Left colon (tissue), 2 donors: ENCODE results near the gene VTI1A. TPM values are rescaled to one million over a fixed set of nuclear protein-coding genes. Genes with fewer than 3 reads are reported as not detected.

ENCODE experiments used
- ATAC-seq: fragments of 200-7000 bp; cut with Tn5 transposase; one replicate; pipeline ENCODE4 v1.9.1; 2020; ENCODE audit warnings: mild to moderate bottlenecking, moderate library complexity
- DNase-seq, 2 donors: peaks; one replicate each; pipeline ENCODE4 v3.0.0-alpha.2; 2020
- intact Hi-C, 2 donors: fragments of 100-400 bp; cut with DNase I in 1 of 2; cut with micrococcal nuclease in 1 of 2; formaldehyde crosslinking; loops; one replicate each; pipeline versions ENCODE4 v1.11.2 to v1.14.0; 2022; cut with DNase I, micrococcal nuclease
- total RNA-seq, 2 donors: library from RNA; stranded (reverse); fragmentation: NEBNext Ultra II Directional; extraction: Animal tissue kit (Norgen Biotek cat#: 25700); gene quantifications; one replicate each; pipeline ENCODE4 v1.2.1, GENCODE V29; 2021
- donor health status: DM: no; HTN: no; CAD: no.
- donor health status: DM: yes; HTN: yes; CAD: no.

The VTI1A gene
- total RNA-seq, 2 donors from 2014 or later, result 44.4 to 52.8 TPM

DNA sequence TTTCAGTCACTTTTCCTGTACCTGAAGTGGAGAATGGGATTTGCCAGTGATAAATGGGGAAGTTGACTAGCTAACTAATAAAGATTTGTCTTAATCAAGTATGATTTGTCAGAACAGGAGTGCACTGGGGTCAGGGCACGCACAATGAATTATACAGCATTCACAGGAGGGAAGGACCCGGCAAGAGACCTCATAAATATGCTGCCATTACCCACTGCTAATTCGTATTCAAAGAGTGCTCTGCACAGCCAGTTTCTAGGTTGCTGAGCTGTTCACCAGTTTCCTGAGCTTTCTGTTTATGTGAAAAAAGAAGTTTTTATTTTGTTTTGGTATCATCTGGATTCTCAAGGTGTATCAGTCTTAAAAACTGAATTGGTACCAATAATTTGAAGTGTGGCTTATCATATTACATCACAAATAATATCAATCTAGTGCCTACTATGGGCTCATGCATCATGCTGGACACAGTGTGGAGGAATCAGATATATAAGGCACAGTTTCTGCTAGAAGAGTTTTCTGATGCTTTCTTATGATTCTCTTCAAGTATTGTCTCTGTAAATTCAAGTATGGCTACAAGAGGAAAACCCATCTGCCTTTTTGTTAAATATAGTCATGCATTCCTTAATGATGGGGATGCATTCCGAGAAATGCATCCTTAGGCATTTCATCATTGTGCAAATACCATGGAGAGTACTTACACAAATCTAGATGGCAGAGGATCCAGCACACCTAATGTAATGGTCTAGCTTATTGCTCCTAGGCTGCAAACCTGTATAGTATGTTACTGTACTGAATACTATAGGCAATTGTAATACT lies 202.2 kb downstream of the VTI1A start:
- no peak for ATAC-seq
- intact Hi-C loops, result no loop called here
- no peak for DNase-seq

DNA sequence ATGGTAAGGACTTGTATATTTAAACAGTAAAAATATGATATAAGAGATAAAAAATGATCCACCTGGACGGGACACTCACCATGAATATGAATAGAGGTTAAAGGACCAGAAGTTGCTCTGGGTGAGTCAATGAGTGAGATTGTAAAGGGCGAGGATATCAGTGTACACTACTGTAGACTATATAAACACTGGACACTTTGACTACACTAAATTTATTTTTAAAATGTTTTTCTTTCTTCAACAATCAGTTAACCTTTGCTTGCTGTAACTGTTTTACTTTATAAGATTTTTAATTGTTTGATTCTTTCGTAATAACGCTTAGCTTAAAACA lies 202.8 kb downstream of the VTI1A start:
- intact Hi-C loops, result no loop called here
- no peak for DNase-seq

GRCh38 chr10:112650588-112651030 lies 203.6 kb downstream of the VTI1A start:
- DNase-seq, result no peak
- ATAC-seq, result no peak
- intact Hi-C loops, result no loop called here

More for the DNA sequence above, 202.8 kb downstream of the VTI1A start:
- peak; percentile 46 for ATAC-seq

- DNase-seq, result peak in 1 of 2 donors; percentile 13
- intact Hi-C loops, result no loop called here
- peak; percentile 68 for ATAC-seq
Measured at GRCh38 chr10:112653215-112653614, 206.2 kb downstream of the VTI1A start.

- DNase-seq (no peak), ATAC-seq (no peak)
- intact Hi-C loops, result no loop called here
Measured at GRCh38 chr10:112653851-112654250, 206.8 kb downstream of the VTI1A start.

GRCh38 chr10:112654794-112655193 lies 207.8 kb downstream of the VTI1A start:
- intact Hi-C loops, result no loop called here
- ATAC-seq, result no peak
- DNase-seq, result no peak

- intact Hi-C loops, result no loop called here
- ATAC-seq, result no peak
- no peak for DNase-seq
Measured at GRCh38 chr10:112655722-112656121, 208.7 kb downstream of the VTI1A start.

GRCh38 chr10:112658465-112658864 lies 211.4 kb downstream of the VTI1A start:
- ATAC-seq, result no peak
- no peak for DNase-seq
- intact Hi-C loops, result no loop called here

DNA sequence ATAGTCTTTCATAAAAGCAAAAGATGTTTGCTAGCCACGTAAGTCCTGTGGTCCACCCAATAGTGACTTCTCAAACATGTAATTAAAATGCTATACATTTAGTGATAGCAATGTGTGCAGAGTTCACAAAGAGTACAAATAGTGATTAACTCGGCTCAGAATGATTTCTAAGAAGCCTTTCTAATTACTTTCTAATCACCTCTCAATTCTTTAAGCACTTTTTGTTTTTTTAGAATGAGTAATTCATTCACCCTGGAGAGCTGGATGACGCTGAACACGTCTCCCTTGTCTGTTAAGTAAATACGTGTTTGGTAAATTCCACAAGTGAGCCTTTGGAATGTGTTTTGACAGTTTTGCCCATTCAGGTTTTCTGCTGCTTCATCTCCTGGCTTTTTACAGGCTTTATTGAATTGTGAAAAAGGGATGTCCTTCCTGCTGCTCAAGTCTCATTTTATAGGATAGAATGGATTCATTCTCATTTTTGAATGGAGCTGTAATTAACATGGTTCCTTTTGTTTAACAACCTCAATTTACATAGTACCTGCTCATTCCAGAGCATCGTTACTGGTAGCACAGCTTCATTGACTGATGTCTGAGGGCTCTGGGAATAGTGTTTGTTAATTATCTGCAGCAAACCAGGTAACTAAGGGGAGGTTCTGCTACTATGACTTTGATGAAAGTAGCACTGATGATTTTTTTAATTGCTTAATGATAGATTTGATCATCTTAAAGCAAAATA lies 212.1 kb downstream of the VTI1A start:
- intact Hi-C loops, result no loop called here
- ATAC-seq (no peak), DNase-seq (no peak)

DNA sequence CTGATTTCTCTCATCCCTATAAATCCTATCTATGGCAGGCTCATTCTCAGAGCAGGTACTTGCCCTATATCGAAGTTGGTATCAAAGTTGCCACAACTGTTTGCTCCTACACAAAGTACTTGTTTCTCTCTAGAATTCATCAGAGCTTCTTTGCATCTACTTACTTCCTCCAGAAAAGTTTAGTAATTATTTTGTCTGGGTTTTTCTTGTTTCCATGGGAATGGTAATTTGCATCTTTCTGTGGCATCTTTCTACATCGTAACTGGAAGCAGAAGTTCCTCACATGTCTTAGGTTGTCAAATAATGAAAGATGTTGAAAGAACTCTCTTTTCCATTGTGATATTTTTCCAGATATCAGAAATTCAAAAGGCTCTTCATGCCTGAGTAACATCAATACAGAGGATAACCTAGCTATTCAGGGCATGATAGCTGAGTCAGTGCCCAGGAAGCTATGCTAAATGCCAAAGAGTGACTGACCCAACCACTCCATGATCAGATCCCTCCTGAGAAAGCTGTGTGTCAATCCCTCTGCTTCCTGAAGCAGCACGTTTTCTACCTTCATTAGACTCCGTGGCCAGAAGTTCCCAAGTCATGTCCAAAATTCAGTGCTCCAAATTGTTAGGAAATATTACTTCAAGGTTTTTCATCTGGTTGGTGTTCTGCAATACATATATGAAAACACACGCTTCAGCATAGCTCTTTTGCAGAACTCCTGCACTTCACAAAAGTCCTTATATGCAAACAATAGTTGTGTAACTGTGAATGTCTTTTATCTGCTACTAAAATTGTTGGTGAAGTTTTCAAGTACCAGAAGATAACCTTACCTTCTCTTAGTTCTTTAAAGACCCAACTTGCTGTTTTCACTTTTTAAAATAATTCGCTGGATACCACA lies 216.5 kb downstream of the VTI1A start:
- intact Hi-C loops, result no loop called here
- no peak for DNase-seq
- no peak for ATAC-seq

DNA sequence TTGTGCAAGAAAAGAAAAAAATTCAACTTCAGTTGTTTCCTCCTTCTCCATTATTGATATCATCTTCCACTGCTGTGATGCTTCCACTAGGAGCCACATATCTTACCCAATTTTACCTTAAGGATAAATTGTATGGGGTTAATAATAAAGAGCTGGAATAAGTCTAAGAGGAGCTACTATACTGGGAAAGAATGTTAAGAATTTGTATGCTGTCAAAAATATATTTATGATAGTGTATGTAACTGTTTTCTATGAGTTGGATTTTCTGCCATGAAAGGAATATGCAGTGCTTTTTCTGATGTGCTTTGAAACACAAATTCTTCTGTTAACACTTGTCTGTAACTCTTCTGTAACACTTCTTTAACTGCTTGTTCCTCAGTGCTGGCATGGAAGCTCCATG lies 219.1 kb downstream of the VTI1A start:
- intact Hi-C loops, result no loop called here
- DNase-seq, result no peak
- ATAC-seq, result no peak

DNA sequence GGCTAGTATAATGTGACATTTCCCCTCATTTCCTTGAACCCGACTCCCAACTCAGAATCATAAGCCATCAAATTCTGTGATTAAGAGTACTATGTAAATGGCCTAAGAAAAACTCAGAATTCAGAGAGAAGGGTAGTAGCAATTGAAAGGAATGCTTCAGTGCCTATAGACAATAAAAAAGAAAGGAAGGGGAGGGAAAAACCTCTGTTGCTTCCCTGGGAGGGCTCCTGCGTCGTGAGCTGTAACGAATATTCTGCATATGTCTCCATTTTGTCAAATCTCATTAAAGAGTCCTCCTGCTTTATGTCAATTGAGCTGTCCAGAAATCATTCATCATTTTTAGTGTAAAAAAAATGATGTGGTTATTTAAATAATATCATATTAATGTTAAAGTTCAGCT lies 223.0 kb downstream of the VTI1A start:
- ATAC-seq (no peak), DNase-seq (no peak)
- intact Hi-C loops, result no loop called here

DNA sequence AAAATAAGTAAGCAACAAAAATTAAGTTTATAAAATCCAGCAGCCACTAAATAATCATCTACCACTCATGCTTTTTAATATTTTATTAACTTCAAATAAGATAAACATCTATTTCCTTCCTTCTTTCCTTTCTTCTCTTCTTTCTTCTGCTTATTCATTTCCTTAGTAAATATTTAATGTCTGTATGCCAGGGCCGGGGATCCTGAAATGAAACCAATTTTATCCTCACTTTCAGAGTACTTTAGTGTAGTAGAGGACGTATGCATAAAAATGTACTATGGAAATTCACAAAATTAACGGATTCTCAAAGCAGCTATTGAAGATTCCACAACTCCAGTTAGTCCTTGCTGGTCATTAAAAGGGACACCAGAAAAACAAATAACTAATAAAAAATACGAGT lies 224.7 kb downstream of the VTI1A start:
- DNase-seq, result no peak
- intact Hi-C loops, result no loop called here

DNA sequence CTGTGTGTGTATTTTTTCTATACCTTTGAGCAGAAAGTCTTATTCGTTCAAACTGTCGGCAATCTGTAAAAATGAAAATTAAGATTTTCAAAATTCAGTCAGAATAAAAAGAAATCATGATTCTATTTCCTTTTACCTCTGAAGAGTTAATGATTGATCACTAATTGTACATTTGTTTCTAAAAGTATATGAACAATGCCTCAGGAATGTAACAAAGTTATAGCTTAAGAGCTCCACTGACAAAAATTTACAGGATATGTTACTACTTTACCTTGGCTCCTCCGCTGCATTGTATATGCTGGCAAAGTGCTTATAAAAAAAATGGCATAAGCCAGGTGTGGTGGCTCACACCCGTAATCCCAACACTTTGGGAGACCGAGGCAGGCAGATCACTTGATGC lies 225.7 kb downstream of the VTI1A start:
- no peak for ATAC-seq
- intact Hi-C loops, result no loop called here
- DNase-seq, result no peak

More for the DNA sequence above, 224.7 kb downstream of the VTI1A start:
- ATAC-seq, result no peak

DNA sequence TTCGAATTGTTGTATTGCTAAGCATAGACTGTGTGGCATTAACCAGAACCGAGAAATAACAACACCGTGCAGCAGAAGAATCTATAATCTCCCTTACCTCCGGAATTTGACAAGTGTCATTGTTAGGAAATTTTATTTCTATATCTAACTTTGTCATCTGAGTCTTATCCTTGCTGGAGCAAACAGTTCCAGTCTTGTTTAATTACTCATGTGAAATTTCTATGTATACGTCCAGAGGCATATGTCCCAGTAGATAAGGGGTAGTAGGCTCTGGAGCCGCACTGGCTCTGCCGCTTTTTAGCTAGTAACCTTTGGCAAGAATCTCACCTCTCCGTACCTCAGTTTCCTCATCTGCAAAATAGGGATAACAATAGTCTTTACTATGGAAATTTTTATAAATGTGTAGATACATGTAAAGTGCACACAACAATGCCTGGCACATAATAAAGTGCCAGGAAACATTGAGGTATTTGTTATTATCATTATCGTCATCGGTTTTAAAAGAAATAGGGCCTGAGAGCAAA lies 228.6 kb downstream of the VTI1A start:
- intact Hi-C loops, result no loop called here
- ATAC-seq (no peak), DNase-seq (no peak)

GRCh38 chr10:112677689-112678088 lies 230.7 kb downstream of the VTI1A start:
- DNase-seq (no peak), ATAC-seq (no peak)
- intact Hi-C loops, result no loop called here

GRCh38 chr10:112678581-112678980 lies 231.6 kb downstream of the VTI1A start:
- DNase-seq, result no peak
- intact Hi-C loops, result no loop called here
- ATAC-seq, result no peak

GRCh38 chr10:112678987-112679386 lies 232.0 kb downstream of the VTI1A start:
- DNase-seq (no peak), ATAC-seq (no peak)
- intact Hi-C loops, result no loop called here

- ATAC-seq (no peak), DNase-seq (no peak)
- intact Hi-C loops, result no loop called here
Measured at GRCh38 chr10:112679392-112679791, 232.4 kb downstream of the VTI1A start.
